ACC112 (cell line): ENCODE results near the gene DEAF1.

Source experiments
- H2AFZ ChIP-seq: fragments of 200-600 bp; sonication (generic); one replicate; pipeline ENCODE4 v1.6.0; 2017; ENCODE audit warnings: antibody characterized with exemption, low read length; ENCODE audit not compliant: unreplicated experiment
- H3K27ac ChIP-seq: fragments of 200-600 bp; sonication (generic); 2 replicates; pipeline ENCODE4 v1.5.1; 2014; ENCODE audit warnings: low read depth, mild to moderate bottlenecking, antibody characterized with exemption, low read length, moderate library complexity
- H3K27me3 ChIP-seq: fragments of 200-600 bp; sonication (generic); 2 replicates; pipeline ENCODE4 v1.6.1; 2014; ENCODE audit warnings: mild to moderate bottlenecking, antibody characterized with exemption, low read length, moderate library complexity, mixed read lengths; ENCODE audit not compliant: insufficient read depth
- H3K36me3 ChIP-seq: fragments of 200-600 bp; sonication (generic); 2 replicates; pipeline ENCODE4 v1.6.1; 2016; ENCODE audit warnings: mild to moderate bottlenecking, antibody characterized with exemption, low read length, moderate library complexity, mixed read lengths; ENCODE audit not compliant: insufficient read depth
- H3K4me1 ChIP-seq: fragments of 200-600 bp; sonication (generic); one replicate; pipeline ENCODE4 v1.6.1; 2016; ENCODE audit warnings: low read length, mixed read lengths; ENCODE audit not compliant: insufficient read depth, unreplicated experiment, control insufficient read depth
- H3K4me3 ChIP-seq: fragments of 200-600 bp; sonication (generic); 2 replicates; pipeline ENCODE4 v1.5.1; 2014; ENCODE audit warnings: mild to moderate bottlenecking, low read depth, low read length
- H3K79me2 ChIP-seq: fragments of 200-600 bp; sonication (generic); one replicate; pipeline ENCODE4 v1.6.0; 2016; ENCODE audit warnings: low read length; ENCODE audit not compliant: control insufficient read depth, unreplicated experiment, insufficient read depth

DEAF1 gene

GRCh38 chr11:629237-629583 lies 65.8 kb downstream of the DEAF1 start:
- H2AFZ ChIP-seq = no peak overlapping the region
- no peak overlapping the region for H3K4me3 ChIP-seq
- H3K79me2 ChIP-seq = no peaks in the 10 kb centered on the region
- no peaks in the 10 kb centered on the region for H3K36me3 ChIP-seq
- no peaks in the 10 kb centered on the region for H3K4me1 ChIP-seq
- H3K27ac ChIP-seq = no peak overlapping the region
- no peaks in the 10 kb centered on the region for H3K27me3 ChIP-seq

- Histone ChIP-seq H3K27me3 (no peaks in the 10 kb centered on the region), H3K79me2 (no peaks in the 10 kb centered on the region), H3K4me3 (no peak overlapping the region), H3K4me1 (peaks cover 4% of the 10 kb centered on the region), H2AFZ (no peak overlapping the region), H3K36me3 (no peaks in the 10 kb centered on the region), H3K27ac (no peak overlapping the region)
Measured at GRCh38 chr11:628056-628455, 67.0 kb downstream of the DEAF1 start.

GRCh38 chr11:627308-627576 lies 67.8 kb downstream of the DEAF1 start:
- H3K4me3 ChIP-seq = no peak overlapping the region
- no peaks in the 10 kb centered on the region for H3K27me3 ChIP-seq
- H3K4me1 ChIP-seq = peaks cover 4% of the 10 kb centered on the region
- H3K79me2 ChIP-seq = no peaks in the 10 kb centered on the region
- no peak overlapping the region for H2AFZ ChIP-seq
- H3K27ac ChIP-seq = no peak overlapping the region
- no peaks in the 10 kb centered on the region for H3K36me3 ChIP-seq

GRCh38 chr11:626475-627307 lies 68.3 kb downstream of the DEAF1 start, which contains the start of gene SCT:
Gene SCT, minus strand, starts transcription at chr11:627181. Its CDS starts 38 bp downstream, at chr11:627143.
- no peak within 1 kb of the TSS for H2AFZ ChIP-seq
- no peaks in the 10 kb centered on the region for H3K79me2 ChIP-seq
- no peak within 1 kb of the TSS for H3K4me3 ChIP-seq
- H3K4me1 ChIP-seq = peaks cover 4% of the 10 kb centered on the region
- H3K27ac ChIP-seq = no peak within 1 kb of the TSS
- no peaks in the 10 kb centered on the region for H3K27me3 ChIP-seq
- no peaks in the 10 kb centered on the region for H3K36me3 ChIP-seq

GRCh38 chr11:625636-626268 lies 69.3 kb downstream of the DEAF1 start:
- no peaks in the 10 kb centered on the region for H3K36me3 ChIP-seq
- no peak overlapping the region for H3K27ac ChIP-seq
- no peaks in the 10 kb centered on the region for H3K79me2 ChIP-seq
- no peak overlapping the region for H2AFZ ChIP-seq
- no peaks in the 10 kb centered on the region for H3K27me3 ChIP-seq
- peaks cover 4% of the 10 kb centered on the region for H3K4me1 ChIP-seq
- H3K4me3 ChIP-seq = no peak overlapping the region

- H3K27me3 ChIP-seq = no peaks in the 10 kb centered on the region
Measured at GRCh38 chr11:624705-625635, 70.1 kb downstream of the DEAF1 start, which contains the start of gene CDHR5. Gene CDHR5, minus strand, starts transcription at chr11:624955. Its CDS starts 53 bp downstream, at chr11:624902.

GRCh38 chr11:623999-624704 lies 70.9 kb downstream of the DEAF1 start:
- Histone ChIP-seq H3K27ac (no peak overlapping the region), H3K79me2 (no peaks in the 10 kb centered on the region), H3K4me3 (no peak overlapping the region), H3K4me1 (peaks cover 4% of the 10 kb centered on the region), H2AFZ (no peak overlapping the region), H3K36me3 (no peaks in the 10 kb centered on the region), H3K27me3 (no peaks in the 10 kb centered on the region)

More at GRCh38 chr11:624705-625635, 70.1 kb downstream of the DEAF1 start, which contains the start of gene CDHR5:
- Histone ChIP-seq H3K4me1 (peaks cover 4% of the 10 kb centered on the region), H3K79me2 (no peaks in the 10 kb centered on the region), H2AFZ (no peak within 1 kb of the TSS), H3K36me3 (no peaks in the 10 kb centered on the region), H3K27ac (no peak within 1 kb of the TSS), H3K4me3 (no peak within 1 kb of the TSS)

- no peak overlapping the region for H3K4me3 ChIP-seq
- H2AFZ ChIP-seq = no peak overlapping the region
- no peaks in the 10 kb centered on the region for H3K79me2 ChIP-seq
- H3K27me3 ChIP-seq = no peaks in the 10 kb centered on the region
- H3K4me1 ChIP-seq = peaks cover 4% of the 10 kb centered on the region
- H3K27ac ChIP-seq = no peak overlapping the region
- no peaks in the 10 kb centered on the region for H3K36me3 ChIP-seq
Measured at GRCh38 chr11:623349-623869, 71.6 kb downstream of the DEAF1 start.

GRCh38 chr11:621838-622237 lies 73.2 kb downstream of the DEAF1 start:
- Histone ChIP-seq H3K27ac (no peak overlapping the region), H3K27me3 (no peaks in the 10 kb centered on the region), H3K36me3 (no peaks in the 10 kb centered on the region), H3K4me3 (no peak overlapping the region), H2AFZ (no peak overlapping the region), H3K4me1 (peaks cover 4% of the 10 kb centered on the region), H3K79me2 (no peaks in the 10 kb centered on the region)
